A549 (cell line): ENCODE data around the gene ZNF831. TPM values are rescaled to one million over a fixed set of nuclear protein-coding genes. Genes with fewer than 3 reads are reported as not detected.

Experiments used
- ATAC-seq, 2 experiments: fragments of 200-7000 bp in 1 of 2; fragments of >200 bp in 1 of 2; cut with Nextera tagmentation in 1 of 2; cut with Tn5 transposase in 1 of 2; 3 replicates each; pipeline versions ENCODE4 v1.8.0 to v1.9.1; 2018 to 2020; ENCODE audit warnings: mild to moderate bottlenecking in 1 of 2, moderate library complexity in 1 of 2
- CTCF ChIA-PET: fragments of 300-600 bp; sonication (Branson Sonifier 250); formaldehyde crosslinking; extraction: SDS; loops from one replicate; lab custom pipeline; 2021; ENCODE audit warnings: antibody characterized with exemption, inconsistent platforms; lab: Yijun Ruan, JAX
- POLR2A ChIA-PET: fragments of 350-600 bp; formaldehyde crosslinking; extraction: SDS; loops from one replicate; lab custom pipeline; 2021; ENCODE audit warnings: antibody characterized with exemption, inconsistent platforms; lab: Yijun Ruan, JAX
- DNase-seq, 2 experiments: peaks; one replicate each; pipeline versions ENCODE4 v3.0.0 to v3.0.0-alpha.2; 2011 to 2016; ENCODE audit warnings: low read depth in 1 of 2, low spot score in 1 of 2
- FAIRE-seq: peaks from 2 replicates; lab custom pipeline; 2011; peaks lifted over from hg19 to GRCh38; lab: Jason Lieb, UNC
- H3K27ac ChIP-seq, 2 experiments: fragments of >200 bp; sonication (Bioruptor Twin); formaldehyde crosslinking; 3 replicates each; pipeline ENCODE4 v1.5.1; 2016 to 2017
- H3K4me1 ChIP-seq: fragments of >200 bp; sonication (Bioruptor Twin); formaldehyde crosslinking; 3 replicates; pipeline ENCODE4 v1.6.1; 2016
- H3K4me2 ChIP-seq: fragments of >200 bp; sonication (Bioruptor Twin); formaldehyde crosslinking; 3 replicates; pipeline ENCODE4 v1.6.1; 2016
- H3K4me3 ChIP-seq: fragments of >200 bp; sonication (Bioruptor Twin); formaldehyde crosslinking; 3 replicates; pipeline ENCODE4 v1.5.1; 2016
- H3K9me3 ChIP-seq: fragments of >200 bp; sonication (Bioruptor Twin); formaldehyde crosslinking; 3 replicates; pipeline ENCODE4 v1.6.1; 2016
- CBX2 ChIP-seq: fragments of 200-600 bp; sonication (generic); IDR thresholded peaks from 2 replicates; pipeline ENCODE4 v1.6.1; 2016; ENCODE audit warnings: low read depth, mild to moderate bottlenecking, borderline replicate concordance
- ESRRA ChIP-seq: fragments of 150-350 bp; IDR thresholded peaks from 2 replicates; pipeline ENCODE4 v1.6.1; 2014; ENCODE audit warnings: mild to moderate bottlenecking, low read length, borderline replicate concordance
- FOSB ChIP-seq: fragments of 250-450 bp; sonication (Bioruptor Pico); IDR thresholded peaks from 2 replicates; pipeline ENCODE4 v1.5.0; 2020; ENCODE audit warnings: mild to moderate bottlenecking, moderate library complexity
- FOSL2 ChIP-seq, 2 experiments: fragments of 450-650 bp in 1 of 2; fragments of >200 bp in 1 of 2; sonication (Bioruptor Twin) in 1 of 2; formaldehyde crosslinking; IDR thresholded peaks; 2 replicates each; pipeline versions ENCODE4 v1.5.0 to v1.6.1; 2016 to 2020; ENCODE audit warnings: mild to moderate bottlenecking in 1 of 2, moderate library complexity in 1 of 2
- FOXS1 ChIP-seq: fragments of 250-450 bp; sonication (Bioruptor Pico); IDR thresholded peaks from 2 replicates; pipeline ENCODE4 v1.5.0; 2020; ENCODE audit warnings: mild to moderate bottlenecking, moderate library complexity
- HDAC2 ChIP-seq: fragments of 200-600 bp; sonication (generic); IDR thresholded peaks from 2 replicates; pipeline ENCODE4 v1.6.1; 2016
- HOXB5 ChIP-seq: fragments of 250-450 bp; sonication (Bioruptor Pico); IDR thresholded peaks from 2 replicates; pipeline ENCODE4 v1.5.0; 2020; ENCODE audit warnings: mild to moderate bottlenecking, moderate library complexity
- JUNB ChIP-seq: fragments of >200 bp; sonication (Bioruptor Twin); formaldehyde crosslinking; IDR thresholded peaks from 2 replicates; pipeline ENCODE4 v1.6.1; 2016
- KDM1A ChIP-seq: fragments of 200-600 bp; sonication (generic); IDR thresholded peaks from 2 replicates; pipeline ENCODE4 v1.6.1; 2016; ENCODE audit warnings: low read depth, mild to moderate bottlenecking
- MAFK ChIP-seq: fragments of 450-650 bp; IDR thresholded peaks from 2 replicates; pipeline ENCODE4 v1.6.1; 2014; ENCODE audit not compliant: partially characterized antibody
- MAZ ChIP-seq: fragments of 150-350 bp; IDR thresholded peaks from 2 replicates; pipeline ENCODE4 v1.6.1; 2014; ENCODE audit warnings: antibody characterized with exemption, low read depth, low read length, borderline replicate concordance
- MYC ChIP-seq: IDR thresholded peaks from 2 replicates; pipeline ENCODE4 v1.6.1; 2012; ENCODE audit warnings: mild to moderate bottlenecking, inconsistent platforms, low read length, improper control_type of control experiment, borderline replicate concordance
- NFE2L2 ChIP-seq: fragments of 150-350 bp; conservative IDR thresholded peaks from 2 replicates; pipeline ENCODE4 v1.6.1; 2014; ENCODE audit warnings: low read length
- NR3C1 ChIP-seq: fragments of >200 bp; sonication (Bioruptor Twin); formaldehyde crosslinking; IDR thresholded peaks from 3 replicates; pipeline ENCODE4 v1.6.1; 2017
- PBX3 ChIP-seq: IDR thresholded peaks from 2 replicates; pipeline ENCODE4 v1.6.1; 2012
- PHF8 ChIP-seq: fragments of 200-600 bp; sonication (generic); IDR thresholded peaks from 2 replicates; pipeline ENCODE4 v1.6.1; 2016; ENCODE audit warnings: low read depth, mild to moderate bottlenecking, antibody characterized with exemption, moderate library complexity, borderline replicate concordance
- POLR2A ChIP-seq: IDR thresholded peaks from 2 replicates; pipeline ENCODE4 v1.6.1; 2012; ENCODE audit warnings: mild to moderate bottlenecking, low read length
- RARB ChIP-seq: fragments of 250-450 bp; sonication (Bioruptor Pico); IDR thresholded peaks from 2 replicates; pipeline ENCODE4 v1.8.0; 2021; ENCODE audit warnings: mild to moderate bottlenecking, moderate library complexity
- RNF2 ChIP-seq: fragments of 200-600 bp; sonication (generic); IDR thresholded peaks from 2 replicates; pipeline ENCODE4 v1.6.1; 2016; ENCODE audit warnings: low read depth, mild to moderate bottlenecking, antibody characterized with exemption, moderate library complexity, borderline replicate concordance
- SMC3 ChIP-seq: fragments of >200 bp; sonication (Bioruptor Twin); formaldehyde crosslinking; IDR thresholded peaks from 3 replicates; pipeline ENCODE4 v1.6.1; 2018; ENCODE audit warnings: inconsistent platforms
- TFCP2L1 ChIP-seq: fragments of 250-450 bp; sonication (Bioruptor Pico); IDR thresholded peaks from 2 replicates; pipeline ENCODE4 v1.5.0; 2021; ENCODE audit warnings: mild to moderate bottlenecking
- TP53 ChIP-seq: fragments of 250-450 bp; sonication (Bioruptor Pico); IDR thresholded peaks from 2 replicates; pipeline ENCODE4 v1.5.0; 2021; ENCODE audit warnings: mild to moderate bottlenecking, moderate library complexity
- ZFP36 ChIP-seq: fragments of 450-650 bp; IDR thresholded peaks from 2 replicates; pipeline ENCODE4 v1.6.1; 2014; ENCODE audit warnings: borderline replicate concordance; ENCODE audit not compliant: partially characterized antibody
- ZSCAN20 ChIP-seq: fragments of 250-450 bp; sonication (Bioruptor Pico); IDR thresholded peaks from 2 replicates; pipeline ENCODE4 v1.8.0; 2022; ENCODE audit warnings: mild to moderate bottlenecking, moderate library complexity
- WGBS: methylation state at CpG from one replicate; pipeline ENCODE4 v1.1.6; 2017; ENCODE audit errors: missing lambda C conversion rate; 5-methylcytosine and 5-hydroxymethylcytosine counted together
- polyA plus RNA-seq, 4 experiments: library from polyadenylated mRNA; depleted of rRNA in 3 of 4; stranded (reverse); fragments of >200 nt; fragmentation: RNase III in 1 of 4; extraction: RNeasy Plus Mini Kit Qiagen cat#74134 plus additional on column Dnase treatment in 1 of 4; gene quantifications; 2 replicates in 3 of 4; 3 replicates in 1 of 4; pipeline ENCODE4 v1.2.3, GENCODE V29; 2011 to 2017

Gene ZNF831
- polyA plus RNA-seq, 2 of the 4 experiments (the other 2 are of a cell fraction): not detected

- Histone ChIP-seq H3K9me3 (0 out of 3 replicates have a peak, but pooled peaks cover 3% of the 10 kb centered on the region), H3K4me2 (no peak overlapping the region), H3K27ac (no peak overlapping the region), H3K4me1 (no peaks in the 10 kb centered on the region)
- ATAC-seq: no peak
- POLR2A ChIA-PET: no interaction called here
- 6% methylated on average over 2 of the region's 2 CpGs for WGBS
- no peak for DNase-seq
- CTCF ChIA-PET: interaction anchor here (0.6 to 2.2 kb wide), 2 partner anchors 222 to 681 kb away, joined by 3 to 5 read pairs; no protein-coding TSS in a partner anchor
- FAIRE-seq: no peak
- TF ChIP-seq PHF8 (no peak), MYC (no peak), HOXB5 (CRISPR knock-in tag) (no peak), RARB (CRISPR knock-in tag) (no peak), POLR2A (no peak), ZFP36 (no peak), MAFK (no peak), FOSB (CRISPR knock-in tag) (no peak), JUNB (no peak), MAZ (no peak), TP53 (no peak)
- TF ChIP-seq, all 56 proteins: peak for 0
- H3K4me3 ChIP-seq: no peak overlapping the region
These were observed 18.3 kb downstream of the ZNF831 start for GRCh38 chr20:59181936-59182335.

DNA sequence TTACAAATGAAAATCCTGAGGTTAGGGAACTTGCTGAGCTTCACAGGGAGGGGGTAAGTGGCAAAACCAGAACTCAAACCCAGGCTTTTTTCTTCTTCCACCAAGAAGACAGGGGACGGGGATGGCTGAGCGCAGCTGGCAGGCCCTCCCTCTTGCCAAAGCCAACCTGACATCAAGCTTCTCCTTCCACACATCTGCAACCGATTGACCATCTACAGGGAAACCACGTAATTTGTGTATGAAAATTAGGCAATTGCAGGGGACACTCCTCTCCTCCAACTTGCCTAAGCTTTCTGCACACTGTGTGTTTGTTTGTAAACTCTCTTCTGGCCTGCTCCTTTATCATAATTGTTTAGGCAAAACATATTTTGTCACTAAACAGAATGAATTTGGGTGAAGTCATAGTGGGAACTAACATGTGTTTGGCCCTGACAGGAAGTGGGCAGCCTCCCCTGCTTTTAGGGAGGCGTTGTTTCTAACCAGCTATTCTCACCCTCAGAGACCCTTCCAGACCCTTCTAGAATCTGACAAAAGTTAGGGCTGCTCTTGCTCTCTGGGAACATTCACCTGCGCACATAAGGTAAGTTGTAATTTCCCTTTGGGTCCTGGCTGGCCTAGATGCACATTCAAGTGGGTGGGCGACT is 18.9 kb downstream of the ZNF831 start:
- Histone ChIP-seq H3K4me1 (no peaks in the 10 kb centered on the region), H3K4me2 (no peak overlapping the region), H3K27ac (no peak overlapping the region), H3K9me3 (0 out of 3 replicates have a peak, but pooled peaks cover 3% of the 10 kb centered on the region), H3K4me3 (no peak overlapping the region)
- CTCF ChIA-PET: interaction anchor here (0.6 to 2.2 kb wide), 3 partner anchors 31 to 681 kb away, joined by 3 to 5 read pairs (median 3); no protein-coding TSS in a partner anchor
- ATAC-seq (no peak), FAIRE-seq (no peak), DNase-seq (no peak)
- POLR2A ChIA-PET: no interaction called here
- WGBS: 42% methylated on average over 7 of the region's 7 CpGs
- TF ChIP-seq TFCP2L1 (CRISPR knock-in tag) (no peak), FOSL2 (IDR thresholded peaks at IDR 0.05) (no peak), FOSL2 (CRISPR knock-in tag; IDR thresholded peaks at IDR 0.05) (no peak), KDM1A (no peak), NFE2L2 (no peak), JUNB (no peak), ESRRA (no peak), RNF2 (no peak), NR3C1 (no peak)

DNA sequence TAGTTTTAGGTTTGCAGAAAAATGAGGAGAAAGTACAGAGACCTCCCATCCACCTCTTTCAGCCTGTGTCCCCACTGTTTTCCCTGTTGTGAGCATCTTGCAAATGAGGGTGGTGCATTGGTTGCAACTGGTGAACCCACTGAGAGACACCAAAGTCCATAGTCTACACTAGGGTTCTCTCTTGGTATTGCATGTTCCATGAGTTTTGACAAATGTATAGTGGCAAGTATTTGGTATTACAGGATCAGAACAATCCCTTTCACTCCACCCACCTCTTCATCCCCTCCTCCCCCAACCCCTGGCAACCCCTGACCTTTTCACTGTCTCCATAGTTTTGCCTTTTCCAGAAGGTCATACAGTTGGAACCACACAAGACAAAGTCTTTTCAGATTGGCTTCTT is 20.1 kb downstream of the ZNF831 start:
- peak; percentile 73 to 80; a peak in 5 of 6 replicates for ATAC-seq
- Histone ChIP-seq H3K4me1 (no peaks in the 10 kb centered on the region), H3K4me2 (no peak overlapping the region), H3K9me3 (0 out of 3 replicates have a peak, but pooled peaks cover 3% of the 10 kb centered on the region), H3K4me3 (no peak overlapping the region), H3K27ac (no peak overlapping the region)
- ChIA-PET POLR2A (no interaction called here), CTCF (no interaction called here)
- FAIRE-seq: no peak
- TF ChIP-seq POLR2A (no peak), HDAC2 (no peak), PBX3 (no peak), ZSCAN20 (CRISPR knock-in tag) (no peak), RNF2 (no peak), SMC3 (no peak), HOXB5 (CRISPR knock-in tag) (no peak), MYC (no peak), FOSB (CRISPR knock-in tag) (no peak), CBX2 (no peak), FOXS1 (CRISPR knock-in tag) (no peak), MAFK (no peak), PHF8 (no peak)
- DNase-seq: peak in 1 of 2 experiments; percentile 18
